DOHH2 (cell line): Measurements from ENCODE around the gene PDE1C.

Experiments
- H3F3A ChIP-seq: fragments of 200-600 bp; sonication (generic), shearing (Covaris generic); 2 replicates; pipeline ENCODE4 v1.6.0; 2016; ENCODE audit warnings: antibody characterized with exemption, mild to moderate bottlenecking; ENCODE audit not compliant: control insufficient read depth, insufficient read depth
- H3K27ac ChIP-seq: fragments of 200-600 bp; sonication (generic); 2 replicates; pipeline ENCODE4 v1.5.1; 2014; ENCODE audit warnings: low read depth, mild to moderate bottlenecking, low read length, moderate library complexity
- H3K27me3 ChIP-seq: fragments of 200-600 bp; sonication (generic); 2 replicates; pipeline ENCODE4 v1.6.1; 2014; ENCODE audit warnings: mild to moderate bottlenecking, low read length, mixed read lengths; ENCODE audit not compliant: control insufficient read depth
- H3K36me3 ChIP-seq: fragments of 200-600 bp; sonication (generic); 2 replicates; pipeline ENCODE4 v1.6.1; 2014; ENCODE audit warnings: mild to moderate bottlenecking, low read length, moderate library complexity, mixed read lengths; ENCODE audit not compliant: control insufficient read depth
- H3K4me1 ChIP-seq: fragments of 200-600 bp; sonication (generic); 2 replicates; pipeline ENCODE4 v1.6.1; 2014; ENCODE audit warnings: mild to moderate bottlenecking, low read length, mixed read lengths; ENCODE audit not compliant: control insufficient read depth
- H3K4me2 ChIP-seq: fragments of 200-600 bp; sonication (generic); 2 replicates; pipeline ENCODE4 v1.6.0; 2014; ENCODE audit warnings: mild to moderate bottlenecking, low read length, moderate library complexity
- H3K4me3 ChIP-seq: fragments of 200-600 bp; sonication (generic); 2 replicates; pipeline ENCODE4 v1.5.1; 2014; ENCODE audit warnings: mild to moderate bottlenecking, low read length, mixed read lengths
- H3K79me2 ChIP-seq: fragments of 200-600 bp; sonication (generic); 2 replicates; pipeline ENCODE4 v1.6.1; 2014; ENCODE audit warnings: mild to moderate bottlenecking, low read length, mixed read lengths; ENCODE audit not compliant: control insufficient read depth
- H3K9me2 ChIP-seq: fragments of 200-600 bp; sonication (generic); replicated peaks from 2 replicates; pipeline ENCODE4 v1.6.1; 2014; ENCODE audit warnings: mild to moderate bottlenecking, low read length, mixed read lengths; ENCODE audit not compliant: control insufficient read depth
- H3K9me3 ChIP-seq: fragments of 200-600 bp; sonication (generic); 2 replicates; pipeline ENCODE4 v1.6.1; 2014; ENCODE audit warnings: antibody characterized with exemption, low read length, mixed read lengths; ENCODE audit not compliant: control insufficient read depth, insufficient read depth
- H4K20me1 ChIP-seq: fragments of 200-600 bp; sonication (generic); 2 replicates; pipeline ENCODE4 v1.6.0; 2014; ENCODE audit warnings: low read depth, mild to moderate bottlenecking, antibody characterized with exemption, low read length, moderate library complexity; ENCODE audit not compliant: control insufficient read depth, insufficient read depth
- CTCF ChIP-seq: fragments of 200-600 bp; sonication (generic); IDR thresholded peaks from one replicate; pipeline ENCODE4 v1.5.1; 2014; ENCODE audit warnings: antibody characterized with exemption, mild to moderate bottlenecking, low read depth, low read length; ENCODE audit not compliant: poor library complexity, severe bottlenecking
- EZH2phosphoT487 ChIP-seq: fragments of 200-600 bp; sonication (generic); IDR thresholded peaks from 2 replicates; pipeline ENCODE4 v1.6.1; 2017; ENCODE audit warnings: borderline replicate concordance, mild to moderate bottlenecking, antibody characterized with exemption, low read length, moderate library complexity, mixed read lengths

The PDE1C gene

GRCh38 chr7:32074787-32075585, 4.8 kb upstream of the PDE1C start:
- Histone ChIP-seq H3K27me3 (no peaks in the 10 kb centered on the region), H3K4me2 (no peak overlapping the region), H3K9me2 (no peaks in the 10 kb centered on the region), H3K36me3 (no peaks in the 10 kb centered on the region), H3K4me1 (no peaks in the 10 kb centered on the region), H4K20me1 (no peaks in the 10 kb centered on the region), H3K27ac (no peak overlapping the region), H3K9me3 (no peaks in the 10 kb centered on the region), H3K4me3 (no peak overlapping the region), H3K79me2 (no peaks in the 10 kb centered on the region), H3F3A (no peaks in the 10 kb centered on the region)
- no peak for TF ChIP-seq CTCF
- no peak for TF ChIP-seq EZH2phosphoT487

- Histone ChIP-seq H3K9me3 (no peaks in the 10 kb centered on the region), H3K79me2 (no peaks in the 10 kb centered on the region), H3K4me3 (no peak overlapping the region), H3K4me1 (no peaks in the 10 kb centered on the region), H4K20me1 (no peaks in the 10 kb centered on the region), H3K27ac (no peak overlapping the region), H3K9me2 (no peaks in the 10 kb centered on the region), H3K36me3 (no peaks in the 10 kb centered on the region), H3K4me2 (no peak overlapping the region), H3K27me3 (no peaks in the 10 kb centered on the region), H3F3A (no peaks in the 10 kb centered on the region)
- TF ChIP-seq EZH2phosphoT487, result no peak
- TF ChIP-seq CTCF, result no peak
Observed at GRCh38 chr7:32073533-32073932, 3.3 kb upstream of the PDE1C start.

GRCh38 chr7:32072397-32072796, 2.2 kb upstream of the PDE1C start:
- Histone ChIP-seq H3K27me3 (no peaks in the 10 kb centered on the region), H3K4me3 (no peak overlapping the region)

GRCh38 chr7:32071466-32072091, 1.4 kb upstream of the PDE1C start:
- no peak overlapping the region for H3K4me3 ChIP-seq

More at GRCh38 chr7:32072397-32072796, 2.2 kb upstream of the PDE1C start:
- H3F3A ChIP-seq, result no peaks in the 10 kb centered on the region
- no peaks in the 10 kb centered on the region for H4K20me1 ChIP-seq
- H3K4me2 ChIP-seq, result no peak overlapping the region
- H3K36me3 ChIP-seq, result no peaks in the 10 kb centered on the region
- H3K27ac ChIP-seq, result no peak overlapping the region
- no peaks in the 10 kb centered on the region for H3K9me3 ChIP-seq
- H3K79me2 ChIP-seq, result no peaks in the 10 kb centered on the region
- no peak for TF ChIP-seq EZH2phosphoT487
- H3K9me2 ChIP-seq, result no peaks in the 10 kb centered on the region
- no peaks in the 10 kb centered on the region for H3K4me1 ChIP-seq

More at GRCh38 chr7:32071466-32072091, 1.4 kb upstream of the PDE1C start:
- no peaks in the 10 kb centered on the region for H3K79me2 ChIP-seq
- no peaks in the 10 kb centered on the region for H3K36me3 ChIP-seq
- no peaks in the 10 kb centered on the region for H3K9me3 ChIP-seq
- H3K4me2 ChIP-seq, result no peak overlapping the region
- H3K27ac ChIP-seq, result no peak overlapping the region
- no peaks in the 10 kb centered on the region for H3K9me2 ChIP-seq
- H3F3A ChIP-seq, result no peaks in the 10 kb centered on the region
- H3K4me1 ChIP-seq, result no peaks in the 10 kb centered on the region
- TF ChIP-seq CTCF (no peak), EZH2phosphoT487 (no peak)
- no peaks in the 10 kb centered on the region for H4K20me1 ChIP-seq
- H3K27me3 ChIP-seq, result no peaks in the 10 kb centered on the region
